B cell (primary cell): ENCODE data around the gene ISCA1.

ENCODE experiments used
- CTCF ChIP-seq: fragments of 200-600 bp; IDR thresholded peaks from one replicate; pipeline ENCODE4 v1.8.0; 2022; ENCODE audit warnings: antibody characterized with exemption, mild to moderate bottlenecking
- EZH2 ChIP-seq: IDR thresholded peaks from 2 replicates; pipeline ENCODE4 v1.6.1; 2012; ENCODE audit warnings: borderline replicate concordance, low read depth, mild to moderate bottlenecking, moderate library complexity, low read length; ENCODE audit not compliant: insufficient read depth, poor library complexity, severe bottlenecking

GRCh38 chr9:86324901-86325300 is 42.6 kb upstream of the ISCA1 start:
- TF ChIP-seq CTCF: no peak
- TF ChIP-seq EZH2: no peak
